Measurements from ENCODE around the gene BSG.
"Not testable (repeated sequence)": the region's sequence is repeated elsewhere in the genome, so short reads cannot be mapped to it uniquely, and the experiment has no call there.

BSG gene

GRCh38 chr19:572743-573518 lies 535 bp downstream of the BSG start:
- DNase-seq, result peak; percentile 20 to 77 (median 75)

GRCh38 chr19:573519-573825 lies 1.1 kb downstream of the BSG start:
- no peak for DNase-seq

GRCh38 chr19:574658-575526 lies 2.5 kb downstream of the BSG start:
- peak in 1 of 3 experiments; percentile 34 for DNase-seq

GRCh38 chr19:575527-576506 lies 3.4 kb downstream of the BSG start:
- DNase-seq, result no peak

GRCh38 chr19:576768-577438 lies 4.5 kb downstream of the BSG start:
- no peak for DNase-seq

- DNase-seq, result no peak
Measured at GRCh38 chr19:577439-578392, 5.3 kb downstream of the BSG start.

GRCh38 chr19:579111-579841 lies 6.9 kb downstream of the BSG start:
- DNase-seq, result no peak

GRCh38 chr19:579842-580155 lies 7.4 kb downstream of the BSG start:
- no peak for DNase-seq

GRCh38 chr19:580274-580835 lies 8.0 kb downstream of the BSG start:
- no peak for DNase-seq

GRCh38 chr19:581399-582111 lies 9.2 kb downstream of the BSG start:
- no peak for DNase-seq

GRCh38 chr19:582497-583197 lies 10.3 kb downstream of the BSG start:
- DNase-seq, result peak in 1 of 3 experiments; percentile 31

GRCh38 chr19:583198-583967 lies 11.0 kb downstream of the BSG start:
- no peak for DNase-seq

- no peak for DNase-seq
Measured at GRCh38 chr19:583968-584239, 11.5 kb downstream of the BSG start.

- peak in 2 of 3 experiments; percentile 40 to 62 for DNase-seq
Measured at GRCh38 chr19:584240-585001, 12.0 kb downstream of the BSG start.

GRCh38 chr19:585146-585545 lies 12.8 kb downstream of the BSG start:
- DNase-seq, result not testable (repeated sequence)

GRCh38 chr19:585551-586110 lies 13.2 kb downstream of the BSG start:
- no peak for DNase-seq

- DNase-seq, result peak; percentile 71 to 98 (median 95)
Measured at GRCh38 chr19:588093-588740, 15.8 kb downstream of the BSG start.
